ENCODE measurements around the gene OR2V1. TPM values are rescaled to one million over a fixed set of nuclear protein-coding genes. Genes with fewer than 3 reads are reported as not detected.

The OR2V1 gene, protein sequence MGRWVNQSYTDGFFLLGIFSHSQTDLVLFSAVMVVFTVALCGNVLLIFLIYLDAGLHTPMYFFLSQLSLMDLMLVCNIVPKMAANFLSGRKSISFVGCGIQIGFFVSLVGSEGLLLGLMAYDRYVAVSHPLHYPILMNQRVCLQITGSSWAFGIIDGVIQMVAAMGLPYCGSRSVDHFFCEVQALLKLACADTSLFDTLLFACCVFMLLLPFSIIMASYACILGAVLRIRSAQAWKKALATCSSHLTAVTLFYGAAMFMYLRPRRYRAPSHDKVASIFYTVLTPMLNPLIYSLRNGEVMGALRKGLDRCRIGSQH
- not detected in 2 replicates for total RNA-seq

GRCh38 chr5:181130832-181131496 lies at the start of gene OR2V1:
TSS of gene OR2V1 (minus strand) at chr5:181131169. CDS start at chr5:181125304, 5,865 bp downstream.

DNA sequence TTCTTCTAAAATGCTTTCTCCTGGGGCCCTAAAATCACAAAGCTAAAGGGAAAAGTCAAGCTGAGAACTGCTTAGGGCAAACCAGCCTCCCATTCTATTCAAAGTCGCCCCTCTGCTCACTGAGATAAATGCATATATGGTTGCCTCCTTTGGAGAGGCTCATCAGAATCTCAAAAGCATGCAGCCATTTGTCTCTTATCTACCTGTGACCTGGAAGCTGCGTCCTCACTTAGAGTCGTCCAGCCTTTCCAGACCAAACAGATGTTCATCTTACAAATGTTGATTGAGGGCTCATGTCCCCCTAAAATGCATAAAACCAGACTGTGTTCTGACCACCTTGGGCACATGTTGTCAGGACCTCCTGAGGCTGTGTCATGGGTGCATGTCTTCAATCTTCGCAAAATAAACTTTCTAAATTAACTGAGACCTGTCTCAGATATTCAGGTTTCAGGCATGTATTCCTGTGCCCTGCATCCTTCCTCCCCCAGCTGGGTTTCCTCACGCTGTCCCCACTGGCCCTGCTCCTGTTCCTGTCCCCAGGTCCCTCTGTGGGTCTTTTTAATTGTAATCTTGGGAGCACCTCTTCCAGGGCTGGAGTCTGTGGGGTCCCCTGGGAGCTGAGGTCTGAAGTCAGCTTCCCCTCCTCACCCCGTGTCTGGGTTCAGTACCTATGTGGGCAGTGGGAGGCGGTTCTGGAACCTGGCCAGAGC lies 16.1 kb upstream of the OR2V1 start, which contains the start of gene OR2V2:
OR2V2 (plus strand) TSS at position 660 of the 710 bp plus-strand sequence. CDS start 7,357 bp downstream, outside the sequence.

Other genes starting within 250 kb of the OR2V1 start
- gene BTNL8, start 232.0 kb downstream of the OR2V1 start, total RNA-seq, result not detected in 2 replicates
- gene BTNL3, start 142.3 kb downstream of the OR2V1 start, total RNA-seq, result not detected in 2 replicates
- 0.32 TPM in 1 of 2 replicates, not detected in the other for gene BTNL9, start 90.9 kb downstream of the OR2V1 start, total RNA-seq
- not detected in 2 replicates for gene OR2V2, start 16.4 kb upstream of the OR2V1 start, total RNA-seq
- 14.3 and 14.6 TPM in 2 replicates for gene TRIM7, start 74.0 kb upstream of the OR2V1 start, total RNA-seq
- 7.8 and 8.1 TPM in 2 replicates for gene TRIM41, start 92.1 kb upstream of the OR2V1 start, total RNA-seq
- 2,767 and 4,648 TPM in 2 replicates for gene RACK1, start 112.7 kb upstream of the OR2V1 start, total RNA-seq
- gene TRIM52, start 130.0 kb upstream of the OR2V1 start, total RNA-seq, result 5.8 and 6.5 TPM in 2 replicates
- gene OR4F3, start 236.1 kb upstream of the OR2V1 start, total RNA-seq, result not detected in 2 replicates